ENCODE measurements around the gene HOXB8. TPM values are rescaled to one million over a fixed set of nuclear protein-coding genes. Genes with fewer than 3 reads are reported as not detected.
A peak's percentile ranks its signal among the peaks of the same experiment; 100 is the strongest.

HOXB8 gene
- total and polyA plus RNA-seq, 2 donors (not counting 1 experiment from before 2014, with no cell fraction given), result 0.33 to 2.0 TPM

GRCh38 chr17:48601539-48602425 is 13.3 kb downstream of the HOXB8 start:
- no peaks in the 10 kb centered on the region for H3K27me3 ChIP-seq (ENCODE audit: control insufficient read depth, insufficient read depth, low read length)
- no peak overlapping the region for H3K27ac ChIP-seq (ENCODE audit: insufficient read depth, low read length)
- no peak for TF ChIP-seq CTCF (conservative IDR thresholded peaks at IDR 0.05 in 1 of 2, IDR thresholded peaks at IDR 0.05 in 1 of 2; ENCODE audit: low read depth in 1 of 2, low read length in 2 of 2)
- no peak for TF ChIP-seq EZH2 (IDR thresholded peaks at IDR 0.05; ENCODE audit: low read length, missing control alignments)
- DNase-seq (ENCODE audit: low read depth in 2 of 2), result no peak
- H3K79me2 ChIP-seq (ENCODE audit: control insufficient read depth, insufficient read depth, low read length), result peaks cover 66% of the 10 kb centered on the region
- no peak overlapping the region for H3K4me2 ChIP-seq (ENCODE audit: extremely low read depth, insufficient read depth, low read length)
- H4K20me1 ChIP-seq (ENCODE audit: control insufficient read depth, extremely low read depth, insufficient read depth, low read length), result no peaks in the 10 kb centered on the region
- H3K9ac ChIP-seq (ENCODE audit: insufficient read depth, low read length), result no peak overlapping the region
- H3K4me3 ChIP-seq (replicated peaks in 1 of 4; ENCODE audit: control extremely low read depth in 1 of 4, insufficient read depth in 1 of 4, low read depth in 3 of 4, low read length in 4 of 4), result peak overlapping the region in 1 of 4 experiments; percentile 43
- peaks cover 4% of the 10 kb centered on the region for H3K36me3 ChIP-seq (ENCODE audit: control insufficient read depth, insufficient read depth, low read length)
- H3K4me1 ChIP-seq (ENCODE audit: control insufficient read depth, extremely low read depth, insufficient read depth, low read length), result peaks cover 2% of the 10 kb centered on the region
- H3K9me3 ChIP-seq (ENCODE audit: control insufficient read depth, insufficient read depth, low read depth, low read length), result no peaks in the 10 kb centered on the region
- H2AFZ ChIP-seq (ENCODE audit: low read length), result no peak overlapping the region

GRCh38 chr17:48601207-48601538 is 13.9 kb downstream of the HOXB8 start:
- H3K9ac ChIP-seq (ENCODE audit: insufficient read depth, low read length), result no peak overlapping the region
- H3K79me2 ChIP-seq (ENCODE audit: control insufficient read depth, insufficient read depth, low read length), result peaks cover 73% of the 10 kb centered on the region

More at GRCh38 chr17:48601207-48601538, 13.9 kb downstream of the HOXB8 start:
- Histone ChIP-seq H3K4me2 (ENCODE audit: extremely low read depth, insufficient read depth, low read length) (no peak overlapping the region), H3K27me3 (ENCODE audit: control insufficient read depth, insufficient read depth, low read length) (no peaks in the 10 kb centered on the region), H3K4me1 (ENCODE audit: control insufficient read depth, extremely low read depth, insufficient read depth, low read length) (peaks cover 2% of the 10 kb centered on the region), H3K36me3 (ENCODE audit: control insufficient read depth, insufficient read depth, low read length) (peaks cover 2% of the 10 kb centered on the region), H3K9me3 (ENCODE audit: control insufficient read depth, insufficient read depth, low read depth, low read length) (no peaks in the 10 kb centered on the region), H2AFZ (ENCODE audit: low read length) (no peak overlapping the region), H3K27ac (ENCODE audit: insufficient read depth, low read length) (no peak overlapping the region), H3K4me3 (replicated peaks in 1 of 4; ENCODE audit: control extremely low read depth in 1 of 4, insufficient read depth in 1 of 4, low read depth in 3 of 4, low read length in 4 of 4) (no peak overlapping the region), H4K20me1 (ENCODE audit: control insufficient read depth, extremely low read depth, insufficient read depth, low read length) (no peaks in the 10 kb centered on the region)
- no peak for TF ChIP-seq CTCF (conservative IDR thresholded peaks at IDR 0.05 in 1 of 2, IDR thresholded peaks at IDR 0.05 in 1 of 2; ENCODE audit: low read depth in 1 of 2, low read length in 2 of 2)
- TF ChIP-seq EZH2 (IDR thresholded peaks at IDR 0.05; ENCODE audit: low read length, missing control alignments), result no peak
- DNase-seq (ENCODE audit: low read depth in 2 of 2), result no peak

Data from fibroblast of lung (primary cell).